AG04449 (cell line): ENCODE results near the gene USP34.

ENCODE experiments used
- CTCF ChIA-PET: fragments of 350-600 bp; formaldehyde crosslinking; extraction: SDS; loops from one replicate; lab custom pipeline; 2021; ENCODE audit warnings: antibody characterized with exemption; lab: Yijun Ruan, JAX
- POLR2A ChIA-PET: fragments of 400-600, 350-600 bp; formaldehyde crosslinking; extraction: SDS; loops from one replicate; lab custom pipeline; 2020; ENCODE audit warnings: antibody characterized with exemption, inconsistent platforms; lab: Yijun Ruan, JAX
- DNase-seq: peaks from one replicate; pipeline ENCODE4 v3.0.0-alpha.2; 2010; ENCODE audit warnings: low read depth, low spot score
- H3K4me3 ChIP-seq: 2 replicates; pipeline ENCODE4 v1.5.1; 2011; ENCODE audit warnings: low read depth, mild to moderate bottlenecking, control low read depth, low read length
- TF ChIP-seq, protein P1 (sequence below): IDR thresholded peaks from one replicate; pipeline ENCODE4 v1.5.1; 2011; ENCODE audit warnings: mild to moderate bottlenecking, moderate library complexity, low read length, control low read depth, inconsistent platforms; ENCODE audit not compliant: insufficient read depth; ENCODE audit errors: missing control alignments

The USP34 gene

DNA sequence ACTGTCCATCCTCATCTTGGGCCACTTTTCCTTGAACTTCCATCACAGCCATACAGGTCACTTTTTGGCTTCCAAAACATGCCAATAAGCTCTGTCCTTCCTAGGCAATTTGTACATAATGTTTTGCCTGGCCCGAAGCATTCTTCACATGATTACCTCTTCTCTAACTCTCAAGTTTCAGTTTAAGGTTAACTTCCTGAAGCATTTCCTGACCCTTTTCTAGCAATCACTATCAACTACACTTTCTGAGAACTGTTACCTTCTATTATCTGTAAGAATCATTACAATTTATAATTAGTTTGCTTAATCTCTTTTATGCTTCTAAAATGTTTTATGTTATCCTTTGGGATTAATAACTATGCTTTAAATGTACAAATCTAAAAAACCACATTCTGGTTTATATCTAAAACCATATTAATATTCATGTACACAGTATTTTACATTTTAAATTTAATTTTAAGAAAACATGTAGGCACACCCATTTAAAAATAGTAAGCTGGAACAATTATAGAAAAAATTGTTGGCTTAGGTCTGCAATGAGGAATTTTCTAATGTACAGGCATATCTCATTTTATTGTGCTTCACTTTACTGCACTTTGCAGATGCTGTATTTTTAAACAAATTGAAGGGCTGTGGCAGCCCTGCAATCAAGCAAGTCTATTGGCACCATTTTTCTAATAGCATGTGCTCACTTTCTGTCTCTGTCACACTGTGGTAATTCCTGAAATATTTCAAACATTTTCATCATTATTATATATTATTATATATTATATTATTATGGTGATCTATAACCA, 232.5 kb downstream of the USP34 start:
- TF ChIP-seq, protein P1, sequence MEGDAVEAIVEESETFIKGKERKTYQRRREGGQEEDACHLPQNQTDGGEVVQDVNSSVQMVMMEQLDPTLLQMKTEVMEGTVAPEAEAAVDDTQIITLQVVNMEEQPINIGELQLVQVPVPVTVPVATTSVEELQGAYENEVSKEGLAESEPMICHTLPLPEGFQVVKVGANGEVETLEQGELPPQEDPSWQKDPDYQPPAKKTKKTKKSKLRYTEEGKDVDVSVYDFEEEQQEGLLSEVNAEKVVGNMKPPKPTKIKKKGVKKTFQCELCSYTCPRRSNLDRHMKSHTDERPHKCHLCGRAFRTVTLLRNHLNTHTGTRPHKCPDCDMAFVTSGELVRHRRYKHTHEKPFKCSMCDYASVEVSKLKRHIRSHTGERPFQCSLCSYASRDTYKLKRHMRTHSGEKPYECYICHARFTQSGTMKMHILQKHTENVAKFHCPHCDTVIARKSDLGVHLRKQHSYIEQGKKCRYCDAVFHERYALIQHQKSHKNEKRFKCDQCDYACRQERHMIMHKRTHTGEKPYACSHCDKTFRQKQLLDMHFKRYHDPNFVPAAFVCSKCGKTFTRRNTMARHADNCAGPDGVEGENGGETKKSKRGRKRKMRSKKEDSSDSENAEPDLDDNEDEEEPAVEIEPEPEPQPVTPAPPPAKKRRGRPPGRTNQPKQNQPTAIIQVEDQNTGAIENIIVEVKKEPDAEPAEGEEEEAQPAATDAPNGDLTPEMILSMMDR, result no peak
- POLR2A ChIA-PET, result no interaction called here
- no peak overlapping the region for H3K4me3 ChIP-seq
- DNase-seq, result no peak
- CTCF ChIA-PET, result interaction anchor here (1.4 kb wide), 1 partner anchor 12 kb away, joined by 3 read pairs; no protein-coding TSS in a partner anchor

DNA sequence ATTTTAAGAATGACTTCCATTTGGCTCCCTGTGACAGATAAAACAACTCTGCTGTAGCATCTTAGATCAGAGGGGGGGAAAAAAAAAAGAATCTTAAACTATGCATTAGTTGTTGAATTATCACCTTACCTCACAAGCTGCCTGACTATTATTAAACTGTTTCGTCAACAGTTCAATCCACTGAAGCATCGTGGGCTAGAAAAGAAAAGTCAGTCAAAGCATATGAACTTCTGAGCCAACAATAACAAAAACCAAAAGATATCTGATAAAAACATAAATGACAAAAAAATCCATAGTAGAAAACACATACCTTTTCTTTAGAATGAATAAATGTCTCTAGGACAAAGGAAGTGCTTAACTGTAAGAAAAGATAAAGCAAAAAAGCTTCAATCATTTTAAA, 235.2 kb downstream of the USP34 start:
- TF ChIP-seq, protein P1, result no peak
- H3K4me3 ChIP-seq, result no peak overlapping the region
- ChIA-PET POLR2A (interaction anchor here (0.5 kb wide), 1 partner anchor 36 kb away, joined by 3 read pairs; no protein-coding TSS in a partner anchor), CTCF (no interaction called here)
- no peak for DNase-seq

GRCh38 chr2:61233581-61233980, 237.3 kb downstream of the USP34 start:
- DNase-seq, result no peak
- no peak overlapping the region for H3K4me3 ChIP-seq
- TF ChIP-seq, protein P1, result no peak
- POLR2A ChIA-PET, result no interaction called here
- CTCF ChIA-PET, result no interaction called here

GRCh38 chr2:61229936-61230335, 241.0 kb downstream of the USP34 start:
- DNase-seq, result no peak
- H3K4me3 ChIP-seq, result no peak overlapping the region
- ChIA-PET CTCF (interaction anchor here (1.4 kb wide), 1 partner anchor 8 kb away, joined by 3 read pairs; no protein-coding TSS in a partner anchor), POLR2A (interaction anchor here (0.7 kb wide), 1 partner anchor 9 kb away, joined by 4 read pairs; no protein-coding TSS in a partner anchor)
- TF ChIP-seq, protein P1, result no peak

DNA sequence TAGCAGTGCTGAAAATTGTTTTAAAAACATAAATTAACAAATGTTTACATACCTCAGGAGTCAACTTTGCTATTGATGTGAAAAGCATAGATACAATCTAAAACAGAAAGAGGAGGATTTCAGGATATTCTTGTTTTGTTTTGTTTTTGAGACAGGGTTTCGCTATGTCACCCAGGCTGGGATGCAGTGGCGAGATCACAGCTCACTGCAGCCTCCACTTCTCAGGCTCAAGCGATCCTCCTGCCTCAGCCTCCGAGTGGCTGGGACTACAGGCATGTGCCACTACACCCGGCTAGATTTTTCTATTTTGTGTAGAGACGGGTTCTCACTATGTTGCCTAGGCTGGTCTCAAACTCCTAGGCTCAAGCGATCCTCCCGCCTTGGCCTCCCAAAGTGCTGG, 248.3 kb downstream of the USP34 start:
- no peak for DNase-seq
- TF ChIP-seq, protein P1, result no peak
- CTCF ChIA-PET, result no interaction called here
- POLR2A ChIA-PET, result no interaction called here
- H3K4me3 ChIP-seq, result no peak overlapping the region

- TF ChIP-seq, protein P1, result no peak
- ChIA-PET CTCF (interaction anchor here (0.7 kb wide), 1 partner anchor 8 kb away, joined by 3 read pairs; no protein-coding TSS in a partner anchor), POLR2A (interaction anchor here (1.3 kb wide), 1 partner anchor 11 kb away, joined by 3 read pairs; no protein-coding TSS in a partner anchor)
- H3K4me3 ChIP-seq, result no peak overlapping the region
- DNase-seq, result no peak
Observed at GRCh38 chr2:61221819-61222218, 249.1 kb downstream of the USP34 start.
